Activated CD8-positive, alpha-beta memory T cell treated with anti-CD3 and anti-CD28 coated beads, Interleukin-2, amount 50 U/mL, for 1 hour (primary cell): ENCODE data around the gene REC114.

Source experiments
- DNase-seq: peaks from one replicate; pipeline ENCODE4 v3.0.0-alpha.2; 2020; ENCODE audit errors: extremely low read depth

REC114 gene

GRCh38 chr15:73602992-73603391 lies 160.0 kb downstream of the REC114 start:
- DNase-seq: no peak

- no peak for DNase-seq
Observed at GRCh38 chr15:73604477-73604876, 161.5 kb downstream of the REC114 start.

- no peak for DNase-seq
Observed at GRCh38 chr15:73605759-73606436, 162.9 kb downstream of the REC114 start.

- DNase-seq: no peak
Observed at GRCh38 chr15:73607405-73607804, 164.4 kb downstream of the REC114 start.

- DNase-seq: no peak
Observed at GRCh38 chr15:73607843-73608242, 164.9 kb downstream of the REC114 start.

GRCh38 chr15:73608475-73608874 lies 165.5 kb downstream of the REC114 start:
- DNase-seq: no peak

- no peak for DNase-seq
Observed at GRCh38 chr15:73608941-73609340, 166.0 kb downstream of the REC114 start.
